ENCODE data around the gene PCCA.

GRCh38 chr13:100483139-100483538, 394.2 kb downstream of the PCCA start:
- TF ChIP-seq CTCF (conservative IDR thresholded peaks at IDR 0.05) (no peak), ZFX (IDR thresholded peaks at IDR 0.05) (no peak)
